Measurements from ENCODE around the gene RAD23A. TPM values are rescaled to one million over a fixed set of nuclear protein-coding genes. Genes with fewer than 3 reads are reported as not detected.

The RAD23A gene
- total and polyA plus RNA-seq, 9 of the 15 experiments (the other 6 are each of a cell fraction or from before 2014, with no cell fraction given), result 9.5 to 181 (median 101) TPM

DNA sequence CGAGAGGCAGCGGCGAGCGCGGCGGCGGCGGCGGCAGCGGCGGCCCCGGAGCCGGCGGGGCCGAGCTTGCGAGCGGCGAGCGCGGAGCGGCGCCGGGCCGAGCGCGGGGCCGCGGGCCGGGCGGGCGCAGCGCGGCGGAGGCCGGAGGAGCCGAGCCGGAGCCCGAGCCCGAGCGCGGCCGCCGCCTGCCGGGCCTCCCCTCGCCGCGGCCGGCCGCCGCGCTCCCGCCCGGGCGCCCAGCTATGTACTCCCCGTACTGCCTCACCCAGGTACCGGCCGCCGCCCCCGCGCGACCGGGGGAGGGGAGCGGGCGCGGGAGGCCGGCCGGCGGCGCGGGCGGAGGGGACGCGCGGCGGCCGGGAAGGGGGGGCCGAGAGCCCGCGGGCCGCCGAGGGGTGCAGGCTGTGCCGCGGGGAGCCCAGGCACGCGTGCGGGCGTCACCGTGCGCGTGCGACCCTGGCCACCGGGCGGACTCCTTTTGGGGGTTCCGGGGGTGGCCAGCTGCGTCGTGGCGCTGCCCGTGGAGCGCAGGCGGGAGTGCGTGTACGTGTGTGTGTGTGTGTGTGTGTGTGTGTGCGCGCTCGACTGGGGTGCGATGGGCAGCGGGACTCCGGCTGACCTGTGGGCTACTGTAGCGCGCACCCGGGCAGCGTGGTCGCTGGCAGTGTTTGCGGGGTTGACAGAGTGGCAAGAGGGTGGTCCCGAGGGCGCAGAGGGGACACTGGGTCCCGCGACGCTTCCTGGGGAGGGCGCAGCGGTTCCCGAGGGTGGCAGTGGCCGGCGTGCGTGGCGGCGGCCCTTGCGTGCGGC is 50.1 kb downstream of the RAD23A start (continued):
- TF ChIP-seq, protein P1, sequence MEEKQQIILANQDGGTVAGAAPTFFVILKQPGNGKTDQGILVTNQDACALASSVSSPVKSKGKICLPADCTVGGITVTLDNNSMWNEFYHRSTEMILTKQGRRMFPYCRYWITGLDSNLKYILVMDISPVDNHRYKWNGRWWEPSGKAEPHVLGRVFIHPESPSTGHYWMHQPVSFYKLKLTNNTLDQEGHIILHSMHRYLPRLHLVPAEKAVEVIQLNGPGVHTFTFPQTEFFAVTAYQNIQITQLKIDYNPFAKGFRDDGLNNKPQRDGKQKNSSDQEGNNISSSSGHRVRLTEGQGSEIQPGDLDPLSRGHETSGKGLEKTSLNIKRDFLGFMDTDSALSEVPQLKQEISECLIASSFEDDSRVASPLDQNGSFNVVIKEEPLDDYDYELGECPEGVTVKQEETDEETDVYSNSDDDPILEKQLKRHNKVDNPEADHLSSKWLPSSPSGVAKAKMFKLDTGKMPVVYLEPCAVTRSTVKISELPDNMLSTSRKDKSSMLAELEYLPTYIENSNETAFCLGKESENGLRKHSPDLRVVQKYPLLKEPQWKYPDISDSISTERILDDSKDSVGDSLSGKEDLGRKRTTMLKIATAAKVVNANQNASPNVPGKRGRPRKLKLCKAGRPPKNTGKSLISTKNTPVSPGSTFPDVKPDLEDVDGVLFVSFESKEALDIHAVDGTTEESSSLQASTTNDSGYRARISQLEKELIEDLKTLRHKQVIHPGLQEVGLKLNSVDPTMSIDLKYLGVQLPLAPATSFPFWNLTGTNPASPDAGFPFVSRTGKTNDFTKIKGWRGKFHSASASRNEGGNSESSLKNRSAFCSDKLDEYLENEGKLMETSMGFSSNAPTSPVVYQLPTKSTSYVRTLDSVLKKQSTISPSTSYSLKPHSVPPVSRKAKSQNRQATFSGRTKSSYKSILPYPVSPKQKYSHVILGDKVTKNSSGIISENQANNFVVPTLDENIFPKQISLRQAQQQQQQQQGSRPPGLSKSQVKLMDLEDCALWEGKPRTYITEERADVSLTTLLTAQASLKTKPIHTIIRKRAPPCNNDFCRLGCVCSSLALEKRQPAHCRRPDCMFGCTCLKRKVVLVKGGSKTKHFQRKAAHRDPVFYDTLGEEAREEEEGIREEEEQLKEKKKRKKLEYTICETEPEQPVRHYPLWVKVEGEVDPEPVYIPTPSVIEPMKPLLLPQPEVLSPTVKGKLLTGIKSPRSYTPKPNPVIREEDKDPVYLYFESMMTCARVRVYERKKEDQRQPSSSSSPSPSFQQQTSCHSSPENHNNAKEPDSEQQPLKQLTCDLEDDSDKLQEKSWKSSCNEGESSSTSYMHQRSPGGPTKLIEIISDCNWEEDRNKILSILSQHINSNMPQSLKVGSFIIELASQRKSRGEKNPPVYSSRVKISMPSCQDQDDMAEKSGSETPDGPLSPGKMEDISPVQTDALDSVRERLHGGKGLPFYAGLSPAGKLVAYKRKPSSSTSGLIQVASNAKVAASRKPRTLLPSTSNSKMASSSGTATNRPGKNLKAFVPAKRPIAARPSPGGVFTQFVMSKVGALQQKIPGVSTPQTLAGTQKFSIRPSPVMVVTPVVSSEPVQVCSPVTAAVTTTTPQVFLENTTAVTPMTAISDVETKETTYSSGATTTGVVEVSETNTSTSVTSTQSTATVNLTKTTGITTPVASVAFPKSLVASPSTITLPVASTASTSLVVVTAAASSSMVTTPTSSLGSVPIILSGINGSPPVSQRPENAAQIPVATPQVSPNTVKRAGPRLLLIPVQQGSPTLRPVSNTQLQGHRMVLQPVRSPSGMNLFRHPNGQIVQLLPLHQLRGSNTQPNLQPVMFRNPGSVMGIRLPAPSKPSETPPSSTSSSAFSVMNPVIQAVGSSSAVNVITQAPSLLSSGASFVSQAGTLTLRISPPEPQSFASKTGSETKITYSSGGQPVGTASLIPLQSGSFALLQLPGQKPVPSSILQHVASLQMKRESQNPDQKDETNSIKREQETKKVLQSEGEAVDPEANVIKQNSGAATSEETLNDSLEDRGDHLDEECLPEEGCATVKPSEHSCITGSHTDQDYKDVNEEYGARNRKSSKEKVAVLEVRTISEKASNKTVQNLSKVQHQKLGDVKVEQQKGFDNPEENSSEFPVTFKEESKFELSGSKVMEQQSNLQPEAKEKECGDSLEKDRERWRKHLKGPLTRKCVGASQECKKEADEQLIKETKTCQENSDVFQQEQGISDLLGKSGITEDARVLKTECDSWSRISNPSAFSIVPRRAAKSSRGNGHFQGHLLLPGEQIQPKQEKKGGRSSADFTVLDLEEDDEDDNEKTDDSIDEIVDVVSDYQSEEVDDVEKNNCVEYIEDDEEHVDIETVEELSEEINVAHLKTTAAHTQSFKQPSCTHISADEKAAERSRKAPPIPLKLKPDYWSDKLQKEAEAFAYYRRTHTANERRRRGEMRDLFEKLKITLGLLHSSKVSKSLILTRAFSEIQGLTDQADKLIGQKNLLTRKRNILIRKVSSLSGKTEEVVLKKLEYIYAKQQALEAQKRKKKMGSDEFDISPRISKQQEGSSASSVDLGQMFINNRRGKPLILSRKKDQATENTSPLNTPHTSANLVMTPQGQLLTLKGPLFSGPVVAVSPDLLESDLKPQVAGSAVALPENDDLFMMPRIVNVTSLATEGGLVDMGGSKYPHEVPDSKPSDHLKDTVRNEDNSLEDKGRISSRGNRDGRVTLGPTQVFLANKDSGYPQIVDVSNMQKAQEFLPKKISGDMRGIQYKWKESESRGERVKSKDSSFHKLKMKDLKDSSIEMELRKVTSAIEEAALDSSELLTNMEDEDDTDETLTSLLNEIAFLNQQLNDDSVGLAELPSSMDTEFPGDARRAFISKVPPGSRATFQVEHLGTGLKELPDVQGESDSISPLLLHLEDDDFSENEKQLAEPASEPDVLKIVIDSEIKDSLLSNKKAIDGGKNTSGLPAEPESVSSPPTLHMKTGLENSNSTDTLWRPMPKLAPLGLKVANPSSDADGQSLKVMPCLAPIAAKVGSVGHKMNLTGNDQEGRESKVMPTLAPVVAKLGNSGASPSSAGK (IDR thresholded peaks at IDR 0.05), result peak; percentile 13; the same call in 1 of the 2 replicates
- TF ChIP-seq CBX3 (IDR thresholded peaks at IDR 0.05; ENCODE audit: borderline replicate concordance in 1 of 2, low read length in 2 of 2), result no peak
- TF ChIP-seq L3MBTL2 (IDR thresholded peaks at IDR 0.05), result no peak
- peak; percentile 44; the same call in 1 of the 2 replicates for TF ChIP-seq ZBTB7A (IDR thresholded peaks at IDR 0.05; ENCODE audit: borderline replicate concordance, control insufficient read depth, low read depth, low read length)
- peak; percentile 67 for TF ChIP-seq KDM5B (IDR thresholded peaks at IDR 0.05; ENCODE audit: insufficient replicate concordance, low read depth, low read length)
- TF ChIP-seq, protein P2, sequence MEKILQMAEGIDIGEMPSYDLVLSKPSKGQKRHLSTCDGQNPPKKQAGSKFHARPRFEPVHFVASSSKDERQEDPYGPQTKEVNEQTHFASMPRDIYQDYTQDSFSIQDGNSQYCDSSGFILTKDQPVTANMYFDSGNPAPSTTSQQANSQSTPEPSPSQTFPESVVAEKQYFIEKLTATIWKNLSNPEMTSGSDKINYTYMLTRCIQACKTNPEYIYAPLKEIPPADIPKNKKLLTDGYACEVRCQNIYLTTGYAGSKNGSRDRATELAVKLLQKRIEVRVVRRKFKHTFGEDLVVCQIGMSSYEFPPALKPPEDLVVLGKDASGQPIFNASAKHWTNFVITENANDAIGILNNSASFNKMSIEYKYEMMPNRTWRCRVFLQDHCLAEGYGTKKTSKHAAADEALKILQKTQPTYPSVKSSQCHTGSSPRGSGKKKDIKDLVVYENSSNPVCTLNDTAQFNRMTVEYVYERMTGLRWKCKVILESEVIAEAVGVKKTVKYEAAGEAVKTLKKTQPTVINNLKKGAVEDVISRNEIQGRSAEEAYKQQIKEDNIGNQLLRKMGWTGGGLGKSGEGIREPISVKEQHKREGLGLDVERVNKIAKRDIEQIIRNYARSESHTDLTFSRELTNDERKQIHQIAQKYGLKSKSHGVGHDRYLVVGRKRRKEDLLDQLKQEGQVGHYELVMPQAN (IDR thresholded peaks at IDR 0.05; ENCODE audit: borderline replicate concordance), result peak; percentile 54; the same call in 1 of the 2 replicates
- TF ChIP-seq, protein P3, sequence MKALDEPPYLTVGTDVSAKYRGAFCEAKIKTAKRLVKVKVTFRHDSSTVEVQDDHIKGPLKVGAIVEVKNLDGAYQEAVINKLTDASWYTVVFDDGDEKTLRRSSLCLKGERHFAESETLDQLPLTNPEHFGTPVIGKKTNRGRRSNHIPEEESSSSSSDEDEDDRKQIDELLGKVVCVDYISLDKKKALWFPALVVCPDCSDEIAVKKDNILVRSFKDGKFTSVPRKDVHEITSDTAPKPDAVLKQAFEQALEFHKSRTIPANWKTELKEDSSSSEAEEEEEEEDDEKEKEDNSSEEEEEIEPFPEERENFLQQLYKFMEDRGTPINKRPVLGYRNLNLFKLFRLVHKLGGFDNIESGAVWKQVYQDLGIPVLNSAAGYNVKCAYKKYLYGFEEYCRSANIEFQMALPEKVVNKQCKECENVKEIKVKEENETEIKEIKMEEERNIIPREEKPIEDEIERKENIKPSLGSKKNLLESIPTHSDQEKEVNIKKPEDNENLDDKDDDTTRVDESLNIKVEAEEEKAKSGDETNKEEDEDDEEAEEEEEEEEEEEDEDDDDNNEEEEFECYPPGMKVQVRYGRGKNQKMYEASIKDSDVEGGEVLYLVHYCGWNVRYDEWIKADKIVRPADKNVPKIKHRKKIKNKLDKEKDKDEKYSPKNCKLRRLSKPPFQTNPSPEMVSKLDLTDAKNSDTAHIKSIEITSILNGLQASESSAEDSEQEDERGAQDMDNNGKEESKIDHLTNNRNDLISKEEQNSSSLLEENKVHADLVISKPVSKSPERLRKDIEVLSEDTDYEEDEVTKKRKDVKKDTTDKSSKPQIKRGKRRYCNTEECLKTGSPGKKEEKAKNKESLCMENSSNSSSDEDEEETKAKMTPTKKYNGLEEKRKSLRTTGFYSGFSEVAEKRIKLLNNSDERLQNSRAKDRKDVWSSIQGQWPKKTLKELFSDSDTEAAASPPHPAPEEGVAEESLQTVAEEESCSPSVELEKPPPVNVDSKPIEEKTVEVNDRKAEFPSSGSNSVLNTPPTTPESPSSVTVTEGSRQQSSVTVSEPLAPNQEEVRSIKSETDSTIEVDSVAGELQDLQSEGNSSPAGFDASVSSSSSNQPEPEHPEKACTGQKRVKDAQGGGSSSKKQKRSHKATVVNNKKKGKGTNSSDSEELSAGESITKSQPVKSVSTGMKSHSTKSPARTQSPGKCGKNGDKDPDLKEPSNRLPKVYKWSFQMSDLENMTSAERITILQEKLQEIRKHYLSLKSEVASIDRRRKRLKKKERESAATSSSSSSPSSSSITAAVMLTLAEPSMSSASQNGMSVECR (CRISPR knock-in tag; IDR thresholded peaks at IDR 0.05), result peak; percentile 72; the same call in 1 of the 2 replicates

Data from K562 (cell line).